GM18502 (cell line): ENCODE data around the gene HBQ1.
"Not testable (repeated sequence)": the region's sequence is repeated elsewhere in the genome, so short reads cannot be mapped to it uniquely, and the experiment has no call there.

Experiments
- ATAC-seq: cut with Tn5 transposase; IDR thresholded peaks from one replicate; pipeline ENCODE4 v1.9.1; 2021; ENCODE audit warnings: mild to moderate bottlenecking; ENCODE audit not compliant: unreplicated experiment, poor library complexity

HBQ1 gene

GRCh38 chr16:175011-175949, 5.0 kb upstream of the HBQ1 start:
- ATAC-seq, result no peak

- ATAC-seq, result not testable (repeated sequence)
Measured at GRCh38 chr16:176006-176405, 4.3 kb upstream of the HBQ1 start.

GRCh38 chr16:176477-177382, 3.5 kb upstream of the HBQ1 start, which contains the start of gene HBA1:
TSS of gene HBA1 (plus strand) at chr16:176680. CDS start at chr16:176717, 37 bp downstream.
- not testable (repeated sequence) for ATAC-seq

GRCh38 chr16:177394-177822, 2.9 kb upstream of the HBQ1 start:
- ATAC-seq, result no peak

GRCh38 chr16:177981-178667, 2.1 kb upstream of the HBQ1 start:
- ATAC-seq, result no peak

GRCh38 chr16:178668-179015, 1.6 kb upstream of the HBQ1 start:
- no peak for ATAC-seq

- no peak for ATAC-seq
Measured at GRCh38 chr16:179211-180092, 807 bp upstream of the HBQ1 start.

GRCh38 chr16:180681-181564, 664 bp downstream of the HBQ1 start:
- peak; percentile 47 for ATAC-seq

GRCh38 chr16:181565-182021, 1.3 kb downstream of the HBQ1 start:
- ATAC-seq, result no peak

GRCh38 chr16:183005-183404, 2.7 kb downstream of the HBQ1 start:
- no peak for ATAC-seq

- no peak for ATAC-seq
Measured at GRCh38 chr16:185213-185612, 5.0 kb downstream of the HBQ1 start.

- no peak for ATAC-seq
Measured at GRCh38 chr16:185691-186090, 5.4 kb downstream of the HBQ1 start.

GRCh38 chr16:187330-187729, 7.1 kb downstream of the HBQ1 start:
- ATAC-seq, result no peak

- no peak for ATAC-seq
Measured at GRCh38 chr16:188674-189073, 8.4 kb downstream of the HBQ1 start.

- ATAC-seq, result no peak
Measured at GRCh38 chr16:189604-190186, 9.4 kb downstream of the HBQ1 start.

- ATAC-seq, result no peak
Measured at GRCh38 chr16:191831-192230, 11.6 kb downstream of the HBQ1 start.

GRCh38 chr16:192686-193085, 12.4 kb downstream of the HBQ1 start:
- no peak for ATAC-seq

GRCh38 chr16:193441-193840, 13.2 kb downstream of the HBQ1 start:
- no peak for ATAC-seq
